PC-3 (cell line): ENCODE measurements around the gene GRK6.

Experiments used
- CTCF ChIP-seq: fragments of 300-600 bp; sonication (generic); conservative IDR thresholded peaks from 2 replicates; pipeline ENCODE4 v1.5.1; 2017; ENCODE audit warnings: antibody characterized with exemption, low read depth, mild to moderate bottlenecking, low read length
- EZH2phosphoT487 ChIP-seq: fragments of 300-600 bp; sonication (generic); IDR thresholded peaks from 2 replicates; pipeline ENCODE4 v1.6.1; 2018; ENCODE audit warnings: mild to moderate bottlenecking, antibody characterized with exemption, low read length, borderline replicate concordance

- TF ChIP-seq EZH2phosphoT487 (no peak), CTCF (no peak)
Measured at GRCh38 chr5:177414481-177414880, 12.0 kb upstream of the GRK6 start.
